Common myeloid progenitor, CD34-positive (primary cell): Measurements from ENCODE around the gene ACOT7.
A peak's percentile ranks its signal among the peaks of the same experiment; 100 is the strongest.

Experiments
- CTCF ChIA-PET: fragments of 350-600 bp; sonication (Branson Sonifier 250); formaldehyde crosslinking; loops from one replicate; lab custom pipeline; 2021; ENCODE audit warnings: antibody characterized with exemption; lab: Charles Lee
- POLR2A ChIA-PET: fragments of 350-600 bp; sonication (Branson Sonifier 250); formaldehyde crosslinking; loops from one replicate; lab custom pipeline; 2021; ENCODE audit warnings: antibody characterized with exemption; lab: Charles Lee
- DNase-seq, 3 donors: peaks; one replicate each; pipeline versions ENCODE4 v3.0.0 to v3.0.0-alpha.2; 2013
- H3K27ac ChIP-seq, 2 experiments: 1 replicate in 1 of 2; 2 replicates in 1 of 2; pipeline ENCODE4 v1.7.0; 2013; ENCODE audit warnings: inconsistent platforms in 2 of 2, low read length in 2 of 2, mild to moderate bottlenecking in 2 of 2, low read depth in 1 of 2, moderate library complexity in 1 of 2; ENCODE audit not compliant: severe bottlenecking in 2 of 2, insufficient read depth in 1 of 2, poor library complexity in 1 of 2
- H3K27me3 ChIP-seq, 5 experiments: replicated peaks in 2 of 5; 1 replicate in 3 of 5; 2 replicates in 2 of 5; pipeline versions ENCODE4 v1.6.1 to v1.7.0; 2013; ENCODE audit warnings: low read length in 4 of 5, mild to moderate bottlenecking in 2 of 5, moderate library complexity in 2 of 5, inconsistent platforms in 1 of 5; ENCODE audit not compliant: insufficient read depth in 5 of 5, control insufficient read depth in 4 of 5
- H3K36me3 ChIP-seq, 4 experiments: 1 replicate in 2 of 4; 2 replicates in 2 of 4; pipeline versions ENCODE4 v1.6.1 to v1.7.0; 2013; ENCODE audit warnings: low read length in 3 of 4, control low read depth in 1 of 4, mild to moderate bottlenecking in 1 of 4; ENCODE audit not compliant: control insufficient read depth in 4 of 4, insufficient read depth in 4 of 4
- H3K4me1 ChIP-seq, 4 experiments: 1 replicate in 3 of 4; 2 replicates in 1 of 4; pipeline versions ENCODE4 v1.6.1 to v1.7.1; 2013; ENCODE audit warnings: low read length in 3 of 4, mild to moderate bottlenecking in 3 of 4, control low read depth in 1 of 4, inconsistent platforms in 1 of 4, moderate library complexity in 1 of 4; ENCODE audit not compliant: control insufficient read depth in 4 of 4, insufficient read depth in 4 of 4; ENCODE audit errors: control extremely low read depth in 1 of 4
- H3K4me3 ChIP-seq, 7 experiments: 1 replicate in 4 of 7; 2 replicates in 3 of 7; pipeline versions ENCODE4 v1.5.1 to v1.7.0; 2013; ENCODE audit warnings: mild to moderate bottlenecking in 7 of 7, low read length in 6 of 7, moderate library complexity in 6 of 7, inconsistent platforms in 2 of 7, low read depth in 2 of 7, control low read depth in 1 of 7; ENCODE audit not compliant: insufficient read depth in 4 of 7, control insufficient read depth in 1 of 7; ENCODE audit errors: extremely low read depth in 1 of 7
- H3K9me3 ChIP-seq, 5 experiments: 1 replicate in 4 of 5; 2 replicates in 1 of 5; pipeline versions ENCODE4 v1.6.1 to v1.7.1; 2013; ENCODE audit warnings: low read length in 4 of 5, mild to moderate bottlenecking in 2 of 5, inconsistent platforms in 1 of 5, low read depth in 1 of 5, moderate library complexity in 1 of 5; ENCODE audit not compliant: control insufficient read depth in 4 of 5, insufficient read depth in 2 of 5; ENCODE audit errors: control extremely low read depth in 1 of 5
- WGBS: methylation state at CpG from one replicate; pipeline ENCODE4 v1.1.5; 2013; ENCODE audit not compliant: insufficient coverage; 5-methylcytosine and 5-hydroxymethylcytosine counted together

ACOT7 gene

GRCh38 chr1:6347641-6348487, 45.7 kb downstream of the ACOT7 start:
- Histone ChIP-seq H3K27me3 (no peaks in the 10 kb centered on the region), H3K27ac (peak overlapping the region in 1 of 2 experiments; percentile 59), H3K4me1 (peaks cover 0 to 17% (median 15%) of the 10 kb centered on the region in 4 experiments), H3K36me3 (peaks cover 0 to 4% (median 1%) of the 10 kb centered on the region in 4 experiments), H3K9me3 (no peaks in the 10 kb centered on the region), H3K4me3 (peak overlapping the region in 5 of 7 experiments; percentile 13 to 65 (median 44))
- WGBS = 43% methylated on average over 14 of the region's 15 CpGs
- ChIA-PET CTCF (interaction anchor here (0.8 to 5.3 kb wide), 21 partner anchors 9 to 201 kb away, joined by 3 to 72 read pairs (median 4); partner anchors contain the start of gene ACOT7), POLR2A (interaction anchor here (2.0 kb wide), 1 partner anchor 11 kb away, joined by 6 read pairs; no protein-coding TSS in a partner anchor)
- DNase-seq = peak; percentile 68 to 86 (median 79)

GRCh38 chr1:6345460-6345859, 48.1 kb downstream of the ACOT7 start:
- 99% methylated on average over 14 of the region's 14 CpGs for WGBS
- Histone ChIP-seq H3K27me3 (no peaks in the 10 kb centered on the region), H3K9me3 (no peaks in the 10 kb centered on the region), H3K27ac (no peak overlapping the region), H3K36me3 (peaks cover 0 to 4% (median 1%) of the 10 kb centered on the region in 4 experiments), H3K4me3 (no peak overlapping the region), H3K4me1 (peaks cover 0 to 17% (median 15%) of the 10 kb centered on the region in 4 experiments)
- CTCF ChIA-PET = interaction anchor here (1.1 to 7.7 kb wide), 11 partner anchors 11 to 107 kb away, joined by 3 to 113 read pairs (median 5); partner anchors contain the start of gene HES2
- no peak for DNase-seq
- POLR2A ChIA-PET = no interaction called here

GRCh38 chr1:6345009-6345408, 48.6 kb downstream of the ACOT7 start:
- WGBS = 84% methylated on average over 4 of the region's 7 CpGs
- peaks cover 0 to 17% (median 15%) of the 10 kb centered on the region in 4 experiments for H3K4me1 ChIP-seq
- no peak overlapping the region for H3K27ac ChIP-seq
- POLR2A ChIA-PET = interaction anchor here (1.0 kb wide), 1 partner anchor 94 kb away, joined by 4 read pairs; no protein-coding TSS in a partner anchor
- no peak overlapping the region for H3K4me3 ChIP-seq
- H3K27me3 ChIP-seq = no peaks in the 10 kb centered on the region
- no peak for DNase-seq
- no peaks in the 10 kb centered on the region for H3K9me3 ChIP-seq
- CTCF ChIA-PET = interaction anchor here (1.1 to 7.7 kb wide), 11 partner anchors 11 to 107 kb away, joined by 3 to 113 read pairs (median 5); partner anchors contain the start of gene HES2
- H3K36me3 ChIP-seq = peaks cover 0 to 4% (median 1%) of the 10 kb centered on the region in 4 experiments

- Histone ChIP-seq H3K9me3 (no peaks in the 10 kb centered on the region), H3K4me1 (peaks cover 0 to 11% (median 9%) of the 10 kb centered on the region in 4 experiments), H3K4me3 (no peak overlapping the region), H3K27ac (no peak overlapping the region), H3K36me3 (peaks cover 0 to 11% (median 1%) of the 10 kb centered on the region in 4 experiments), H3K27me3 (no peaks in the 10 kb centered on the region)
- WGBS = 91% methylated on average over 16 of the region's 17 CpGs
- ChIA-PET CTCF (interaction anchor here (0.6 to 7.7 kb wide), 16 partner anchors 11 to 233 kb away, joined by 3 to 113 read pairs (median 4); no protein-coding TSS in a partner anchor), POLR2A (interaction anchor here (0.9 to 1.0 kb wide), 2 partner anchors 93 to 97 kb away, joined by 4 to 5 read pairs; no protein-coding TSS in a partner anchor)
- DNase-seq = peak; percentile 59 to 80 (median 75)
Measured at GRCh38 chr1:6343506-6344405, 49.8 kb downstream of the ACOT7 start.

GRCh38 chr1:6342056-6342455, 51.5 kb downstream of the ACOT7 start:
- no peak for DNase-seq
- no peaks in the 10 kb centered on the region for H3K4me1 ChIP-seq
- H3K27ac ChIP-seq = no peak overlapping the region
- 100% methylated on average over 2 of the region's 9 CpGs for WGBS
- H3K36me3 ChIP-seq = peaks cover 0 to 20% (median 4%) of the 10 kb centered on the region in 4 experiments
- ChIA-PET POLR2A (no interaction called here), CTCF (interaction anchor here (0.9 to 7.7 kb wide), 3 partner anchors 26 to 93 kb away, joined by 3 to 113 read pairs (median 3); no protein-coding TSS in a partner anchor)
- no peaks in the 10 kb centered on the region for H3K27me3 ChIP-seq
- H3K9me3 ChIP-seq = no peaks in the 10 kb centered on the region
- no peak overlapping the region for H3K4me3 ChIP-seq

GRCh38 chr1:6338695-6339094, 54.9 kb downstream of the ACOT7 start:
- no peak for DNase-seq
- H3K4me1 ChIP-seq = no peaks in the 10 kb centered on the region
- ChIA-PET CTCF (interaction anchor here (0.9 to 7.7 kb wide), 5 partner anchors 9 to 99 kb away, joined by 3 to 113 read pairs (median 5); no protein-coding TSS in a partner anchor), POLR2A (no interaction called here)
- no peak overlapping the region for H3K4me3 ChIP-seq
- H3K36me3 ChIP-seq = peaks cover 0 to 22% (median 4%) of the 10 kb centered on the region in 4 experiments
- H3K27me3 ChIP-seq = no peaks in the 10 kb centered on the region
- no peak overlapping the region for H3K27ac ChIP-seq
- 100% methylated on average over 1 of the region's 7 CpGs for WGBS
- H3K9me3 ChIP-seq = no peaks in the 10 kb centered on the region
